Caco-2 (cell line): ENCODE results near the gene ADCY5. TPM values are rescaled to one million over a fixed set of nuclear protein-coding genes. Genes with fewer than 3 reads are reported as not detected.

Experiments
- BruUV-seq: library from RNA; stranded (reverse); fragments of 400-500 nt; replicated peaks from 2 replicates; lab custom pipeline; 2021; lab: Mats Ljungman, UMichigan
- CTCF ChIA-PET: fragments of 300-600 bp; sonication (Branson Sonifier 250); formaldehyde crosslinking; loops from one replicate; lab custom pipeline; 2022; ENCODE audit warnings: antibody characterized with exemption; lab: Charles Lee
- POLR2A ChIA-PET: fragments of 300-600 bp; sonication (Branson Sonifier 250); formaldehyde crosslinking; loops from one replicate; lab custom pipeline; 2022; ENCODE audit warnings: antibody characterized with exemption; lab: Charles Lee
- DNase-seq, 2 experiments: peaks; one replicate each; pipeline versions ENCODE4 v3.0.0 to v3.0.0-alpha.2; 2020 to 2022
- H3K27me3 ChIP-seq: replicated peaks from 2 replicates; pipeline ENCODE4 v1.6.0; 2011; ENCODE audit warnings: low read length; ENCODE audit not compliant: control insufficient read depth, insufficient read depth
- H3K36me3 ChIP-seq: 2 replicates; pipeline ENCODE4 v1.5.1; 2011; ENCODE audit warnings: low read length; ENCODE audit not compliant: control insufficient read depth, insufficient read depth
- H3K4me1 ChIP-seq: fragments of 250-450 bp; sonication (Bioruptor Pico); 2 replicates; pipeline ENCODE4 v1.5.1; 2020; ENCODE audit warnings: mild to moderate bottlenecking
- H3K4me3 ChIP-seq: 2 replicates; pipeline ENCODE4 v1.5.1; 2011; ENCODE audit warnings: low read depth, mild to moderate bottlenecking, control low read depth, low read length
- H3K9me3 ChIP-seq: fragments of 250-450 bp; sonication (Bioruptor Pico); 2 replicates; pipeline ENCODE4 v1.5.1; 2020; ENCODE audit warnings: mild to moderate bottlenecking, moderate library complexity
- H3K27ac Mint-ChIP-seq: one replicate; pipeline ENCODE4 v1.8.0; 2022; ENCODE audit warnings: mixed read lengths; ENCODE audit not compliant: unreplicated experiment
- H3K27me3 Mint-ChIP-seq: one replicate; pipeline ENCODE4 v1.8.0; 2022; ENCODE audit warnings: mixed read lengths; ENCODE audit not compliant: insufficient read depth, unreplicated experiment
- H3K36me3 Mint-ChIP-seq: one replicate; pipeline ENCODE4 v1.8.0; 2022; ENCODE audit warnings: mild to moderate bottlenecking, mixed read lengths; ENCODE audit not compliant: insufficient read depth, unreplicated experiment
- H3K4me1 Mint-ChIP-seq: one replicate; pipeline ENCODE4 v1.8.0; 2022; ENCODE audit warnings: low read depth, mixed read lengths; ENCODE audit not compliant: unreplicated experiment
- H3K4me3 Mint-ChIP-seq: one replicate; pipeline ENCODE4 v1.8.0; 2022; ENCODE audit warnings: mild to moderate bottlenecking, moderate library complexity, mixed read lengths; ENCODE audit not compliant: unreplicated experiment
- H3K9me3 Mint-ChIP-seq: one replicate; pipeline ENCODE4 v1.8.0; 2022; ENCODE audit warnings: mixed read lengths; ENCODE audit not compliant: unreplicated experiment
- intact Hi-C: fragments of 100-400 bp; cut with micrococcal nuclease; formaldehyde crosslinking; loops from one replicate; pipeline ENCODE4 v1.10.0; 2022; ENCODE audit not compliant: unreplicated experiment
- total RNA-seq: library from RNA; stranded (reverse); gene quantifications from 2 replicates; pipeline ENCODE4 v1.2.3, GENCODE V29; 2022
- TF ChIP-seq, protein P1 (sequence below), 2 experiments: fragments of 200-600 bp in 1 of 2; IDR thresholded peaks; 1 replicate in 1 of 2; 2 replicates in 1 of 2; pipeline versions ENCODE4 v1.5.1 to v1.8.0; 2011 to 2022; ENCODE audit warnings: antibody characterized with exemption in 1 of 2, control low read depth in 1 of 2, inconsistent platforms in 1 of 2, low read depth in 1 of 2, low read length in 1 of 2, mild to moderate bottlenecking in 1 of 2, moderate library complexity in 1 of 2; ENCODE audit not compliant: insufficient read depth in 1 of 2, severe bottlenecking in 1 of 2, unreplicated experiment in 1 of 2

ADCY5 gene
- total RNA-seq, 1 experiment from 2014 or later, result 0.91 TPM

DNA sequence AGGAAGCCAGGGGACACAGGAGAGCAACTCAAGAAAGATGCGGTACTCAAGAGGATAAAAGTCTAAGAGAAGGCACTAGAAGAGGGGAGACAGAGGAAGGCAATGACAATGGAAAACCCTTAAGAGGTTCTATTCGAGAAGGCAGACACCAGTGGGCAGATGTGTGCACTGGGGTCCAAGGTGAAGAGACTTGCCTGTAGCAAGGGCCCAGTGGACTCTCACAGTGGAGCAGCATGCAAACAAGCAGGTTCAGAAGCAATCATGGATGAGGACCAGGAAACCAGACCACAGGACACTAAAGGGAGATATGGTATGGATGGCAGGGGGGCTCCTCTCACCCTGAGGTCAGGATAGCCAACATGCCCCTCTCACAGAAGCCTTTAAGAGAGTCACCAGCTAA, 2.7 kb downstream of the ADCY5 start:
- intact Hi-C loops, result loop anchor here (5.0 kb wide), 1 partner anchor 39 kb away; no protein-coding TSS in a partner anchor
- H3K9me3 Mint-ChIP-seq, result no peaks in the 10 kb centered on the region
- no peak overlapping the region for H3K4me3 Mint-ChIP-seq
- H3K4me3 ChIP-seq, result no peak overlapping the region
- H3K27me3 Mint-ChIP-seq, result peaks cover 6% of the 10 kb centered on the region
- POLR2A ChIA-PET, result no interaction called here
- TF ChIP-seq, protein P1, sequence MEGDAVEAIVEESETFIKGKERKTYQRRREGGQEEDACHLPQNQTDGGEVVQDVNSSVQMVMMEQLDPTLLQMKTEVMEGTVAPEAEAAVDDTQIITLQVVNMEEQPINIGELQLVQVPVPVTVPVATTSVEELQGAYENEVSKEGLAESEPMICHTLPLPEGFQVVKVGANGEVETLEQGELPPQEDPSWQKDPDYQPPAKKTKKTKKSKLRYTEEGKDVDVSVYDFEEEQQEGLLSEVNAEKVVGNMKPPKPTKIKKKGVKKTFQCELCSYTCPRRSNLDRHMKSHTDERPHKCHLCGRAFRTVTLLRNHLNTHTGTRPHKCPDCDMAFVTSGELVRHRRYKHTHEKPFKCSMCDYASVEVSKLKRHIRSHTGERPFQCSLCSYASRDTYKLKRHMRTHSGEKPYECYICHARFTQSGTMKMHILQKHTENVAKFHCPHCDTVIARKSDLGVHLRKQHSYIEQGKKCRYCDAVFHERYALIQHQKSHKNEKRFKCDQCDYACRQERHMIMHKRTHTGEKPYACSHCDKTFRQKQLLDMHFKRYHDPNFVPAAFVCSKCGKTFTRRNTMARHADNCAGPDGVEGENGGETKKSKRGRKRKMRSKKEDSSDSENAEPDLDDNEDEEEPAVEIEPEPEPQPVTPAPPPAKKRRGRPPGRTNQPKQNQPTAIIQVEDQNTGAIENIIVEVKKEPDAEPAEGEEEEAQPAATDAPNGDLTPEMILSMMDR (IDR thresholded peaks at IDR 0.05; ENCODE audit: insufficient read depth in 1 of 2, low read depth in 1 of 2, low read length in 1 of 2, severe bottlenecking in 1 of 2, unreplicated experiment in 1 of 2), result no peak
- BruUV-seq, result no TSS peak
- no peak for DNase-seq
- no peak overlapping the region for H3K27ac Mint-ChIP-seq
- peaks cover 4% of the 10 kb centered on the region for H3K4me1 Mint-ChIP-seq
- no peaks in the 10 kb centered on the region for H3K9me3 ChIP-seq
- no peaks in the 10 kb centered on the region for H3K36me3 ChIP-seq
- no peaks in the 10 kb centered on the region for H3K36me3 Mint-ChIP-seq
- H3K4me1 ChIP-seq, result peaks cover 21% of the 10 kb centered on the region
- CTCF ChIA-PET, result no interaction called here
- H3K27me3 ChIP-seq, result no peaks in the 10 kb centered on the region; the same call in 1 of the 2 replicates

DNA sequence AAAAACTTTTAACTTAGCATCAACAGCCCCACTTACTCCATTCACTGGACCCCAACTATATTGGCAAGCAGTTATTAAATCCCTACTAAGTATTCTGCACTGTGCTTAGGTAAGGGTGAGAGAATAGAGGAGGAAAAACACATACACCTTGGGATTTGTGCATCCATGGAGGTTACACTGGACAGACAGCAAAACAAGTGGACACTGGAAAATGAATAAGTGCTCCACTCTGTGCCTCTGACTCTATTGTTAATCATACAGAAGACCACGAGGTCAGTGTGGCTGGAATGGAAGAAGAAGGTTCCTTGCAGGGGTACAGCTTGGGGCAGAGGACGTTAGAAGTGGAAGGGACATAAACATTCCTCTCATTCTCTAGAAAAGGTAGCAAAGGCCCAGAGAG, 3.2 kb downstream of the ADCY5 start:
- DNase-seq, result no peak
- intact Hi-C loops, result loop anchor here (5.0 kb wide), 1 partner anchor 38 kb away; no protein-coding TSS in a partner anchor
- Mint-ChIP-seq H3K27me3 (peaks cover 6% of the 10 kb centered on the region), H3K4me3 (no peak overlapping the region), H3K27ac (no peak overlapping the region), H3K9me3 (no peaks in the 10 kb centered on the region), H3K36me3 (no peaks in the 10 kb centered on the region), H3K4me1 (no peaks in the 10 kb centered on the region)
- Histone ChIP-seq H3K4me3 (no peak overlapping the region), H3K27me3 (no peaks in the 10 kb centered on the region; the same call in 1 of the 2 replicates), H3K36me3 (no peaks in the 10 kb centered on the region), H3K9me3 (no peaks in the 10 kb centered on the region), H3K4me1 (peaks cover 16% of the 10 kb centered on the region)
- TF ChIP-seq, protein P1 (IDR thresholded peaks at IDR 0.05; ENCODE audit: insufficient read depth in 1 of 2, low read depth in 1 of 2, low read length in 1 of 2, severe bottlenecking in 1 of 2, unreplicated experiment in 1 of 2), result no peak
- BruUV-seq, result no TSS peak
- CTCF ChIA-PET, result no interaction called here
- POLR2A ChIA-PET, result no interaction called here

- TF ChIP-seq, protein P1 (IDR thresholded peaks at IDR 0.05; ENCODE audit: insufficient read depth in 1 of 2, low read depth in 1 of 2, low read length in 1 of 2, severe bottlenecking in 1 of 2, unreplicated experiment in 1 of 2), result no peak
- Mint-ChIP-seq H3K9me3 (no peaks in the 10 kb centered on the region), H3K4me3 (no peak overlapping the region), H3K27me3 (peaks cover 6% of the 10 kb centered on the region), H3K27ac (no peak overlapping the region), H3K36me3 (no peaks in the 10 kb centered on the region), H3K4me1 (no peaks in the 10 kb centered on the region)
- Histone ChIP-seq H3K36me3 (no peaks in the 10 kb centered on the region), H3K9me3 (no peaks in the 10 kb centered on the region), H3K27me3 (no peaks in the 10 kb centered on the region; the same call in 1 of the 2 replicates), H3K4me1 (peaks cover 7% of the 10 kb centered on the region), H3K4me3 (no peak overlapping the region)
- no TSS peak for BruUV-seq
- intact Hi-C loops, result loop anchor here (5.0 kb wide), 1 partner anchor 37 kb away; no protein-coding TSS in a partner anchor
- POLR2A ChIA-PET, result no interaction called here
- DNase-seq, result no peak
- CTCF ChIA-PET, result no interaction called here
Measured at GRCh38 chr3:123444744-123445143, 4.1 kb downstream of the ADCY5 start.
